Muscle of leg (tissue), 11 donors: ENCODE results near the gene TRIM44. TPM values are rescaled to one million over a fixed set of nuclear protein-coding genes. Genes with fewer than 3 reads are reported as not detected.

ENCODE experiments used
- DNase-seq: peaks from one replicate; pipeline ENCODE4 v3.0.0; 2013
- H3K27ac ChIP-seq: one replicate; pipeline ENCODE4 v1.5.1; 2013; ENCODE audit warnings: mild to moderate bottlenecking, low read length, control low read depth
- H3K27me3 ChIP-seq: one replicate; pipeline ENCODE4 v1.6.1; 2013; ENCODE audit warnings: low read length; ENCODE audit not compliant: control insufficient read depth, insufficient read depth
- H3K36me3 ChIP-seq: one replicate; pipeline ENCODE4 v1.6.1; 2013; ENCODE audit warnings: low read length; ENCODE audit not compliant: control insufficient read depth, insufficient read depth
- H3K4me1 ChIP-seq: one replicate; pipeline ENCODE4 v1.6.1; 2013; ENCODE audit warnings: low read length; ENCODE audit not compliant: control insufficient read depth, insufficient read depth
- H3K4me3 ChIP-seq: one replicate; pipeline ENCODE4 v1.5.1; 2013; ENCODE audit warnings: low read length, control low read depth
- H3K9me3 ChIP-seq: replicated peaks from 2 replicates; pipeline ENCODE4 v1.6.1; 2013; ENCODE audit warnings: low read depth, low read length; ENCODE audit not compliant: control insufficient read depth
- WGBS: methylation state at CpG from one replicate; pipeline ENCODE4 v1.1.5; 2013; ENCODE audit warnings: missing lambda C conversion rate; ENCODE audit not compliant: insufficient coverage; 5-methylcytosine and 5-hydroxymethylcytosine counted together
- polyA plus RNA-seq, 8 donors: library from polyadenylated mRNA; unstranded; fragments of 120-200 nt; gene quantifications; one replicate each; pipeline versions ENCODE4 v1.2.1 to v1.2.3, GENCODE V29; 2013; ENCODE audit warnings: inconsistent platforms in 1 of 8, low replicate concordance in 1 of 8; ENCODE audit not compliant: insufficient read length in 8 of 8, insufficient read depth in 1 of 8
- total RNA-seq: library from RNA; stranded (reverse); fragments of 120-200 nt; gene quantifications from one replicate; pipeline ENCODE4 v1.2.4, GENCODE V29; 2013

Gene TRIM44
- total and polyA plus RNA-seq, 9 donors = 20.0 to 50.2 (median 37.3) TPM

DNA sequence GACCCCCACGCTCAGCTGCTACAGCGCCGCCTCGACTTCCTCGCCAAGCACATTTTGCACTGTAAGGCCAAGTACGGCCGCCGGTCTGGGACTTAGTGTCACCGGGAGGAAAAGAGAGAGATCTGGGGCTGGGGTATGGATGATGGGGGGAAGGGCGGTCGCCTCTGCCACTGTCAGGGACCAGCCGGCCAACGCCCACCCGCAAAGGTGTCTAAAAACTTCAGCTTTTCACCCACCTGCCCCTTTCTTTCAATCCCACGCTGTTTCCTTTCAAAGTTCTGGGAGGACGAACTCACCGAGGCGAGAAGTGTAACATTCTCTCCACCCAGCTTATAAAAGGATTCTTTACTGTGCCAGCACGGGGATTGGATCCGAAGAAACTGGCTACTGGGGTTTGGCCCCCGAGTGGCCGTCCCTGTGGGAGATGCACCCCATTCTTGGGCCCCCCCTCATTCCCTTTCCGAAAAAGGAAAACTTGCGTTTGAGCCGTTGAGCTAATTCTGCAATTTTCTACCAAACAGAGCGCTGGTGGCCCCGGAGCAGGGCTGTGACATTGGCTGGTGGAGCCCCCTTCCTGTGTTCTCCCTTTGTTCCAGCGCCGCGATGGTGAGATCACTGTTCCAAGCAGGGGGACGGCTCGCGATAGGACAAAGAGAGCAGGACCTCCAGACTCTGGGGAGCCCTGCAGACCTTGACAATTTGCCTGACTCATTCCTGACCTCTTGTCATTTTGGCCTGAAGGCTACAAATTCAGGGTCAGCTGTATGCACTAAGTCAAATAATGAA is 42.5 kb upstream of the TRIM44 start:
- Histone ChIP-seq H3K9me3 (no peaks in the 10 kb centered on the region), H3K4me1 (peaks cover 25% of the 10 kb centered on the region), H3K27me3 (peaks cover 24% of the 10 kb centered on the region), H3K36me3 (no peaks in the 10 kb centered on the region), H3K27ac (peak overlapping the region; percentile 72), H3K4me3 (peak overlapping the region; percentile 58)
- WGBS = 2% methylated on average over 31 of the region's 33 CpGs
- DNase-seq = peak; percentile 83

DNA sequence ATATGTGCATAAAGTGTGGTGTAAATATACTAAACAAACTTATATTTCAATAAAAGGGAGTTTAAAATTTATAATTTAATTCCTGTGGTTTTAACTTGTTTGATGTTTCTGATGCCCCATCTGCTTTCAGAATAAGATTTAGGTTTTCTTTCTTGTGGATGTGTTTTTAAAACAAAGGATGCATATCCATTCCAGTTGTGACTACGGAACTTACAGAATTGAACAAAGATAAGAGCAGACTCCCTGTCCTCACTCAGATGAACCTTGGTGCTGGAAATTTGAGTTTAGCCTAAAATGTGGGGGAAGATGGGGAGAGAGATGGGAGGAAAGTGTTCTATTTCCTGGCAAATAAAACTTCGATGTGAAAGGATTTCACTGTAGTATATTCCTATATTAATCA is 41.8 kb upstream of the TRIM44 start:
- H3K27me3 ChIP-seq = peaks cover 24% of the 10 kb centered on the region
- H3K9me3 ChIP-seq = no peaks in the 10 kb centered on the region
- H3K4me3 ChIP-seq = peak overlapping the region; percentile 58
- H3K4me1 ChIP-seq = peaks cover 25% of the 10 kb centered on the region
- no CpG with 5 or more reads among the region's 2 CpGs for WGBS
- H3K36me3 ChIP-seq = no peaks in the 10 kb centered on the region
- no peak overlapping the region for H3K27ac ChIP-seq
- no peak for DNase-seq

DNA sequence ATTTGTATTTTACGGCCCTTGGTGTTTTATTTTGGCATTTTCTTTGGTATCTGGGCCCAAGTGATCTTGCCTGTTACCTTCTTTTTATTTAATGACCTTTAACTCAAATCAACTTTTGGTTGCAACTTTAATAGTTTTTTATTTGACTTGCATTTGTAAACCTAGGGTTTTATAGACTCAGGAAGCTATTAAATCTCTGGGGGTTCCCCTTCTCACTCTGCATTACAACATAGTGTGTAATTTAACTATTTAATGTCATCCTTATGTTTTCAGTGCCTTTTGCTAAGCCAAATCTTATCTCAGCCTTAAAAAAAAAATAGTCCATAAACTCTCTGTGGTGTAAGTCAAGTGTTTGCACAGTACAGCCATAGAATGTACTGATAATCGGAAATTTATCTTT is 41.0 kb upstream of the TRIM44 start:
- Histone ChIP-seq H3K27me3 (peaks cover 24% of the 10 kb centered on the region), H3K4me3 (no peak overlapping the region), H3K36me3 (no peaks in the 10 kb centered on the region), H3K27ac (no peak overlapping the region), H3K4me1 (peaks cover 25% of the 10 kb centered on the region), H3K9me3 (no peaks in the 10 kb centered on the region)
- no peak for DNase-seq
- no CpG with 5 or more reads among the region's 2 CpGs for WGBS

DNA sequence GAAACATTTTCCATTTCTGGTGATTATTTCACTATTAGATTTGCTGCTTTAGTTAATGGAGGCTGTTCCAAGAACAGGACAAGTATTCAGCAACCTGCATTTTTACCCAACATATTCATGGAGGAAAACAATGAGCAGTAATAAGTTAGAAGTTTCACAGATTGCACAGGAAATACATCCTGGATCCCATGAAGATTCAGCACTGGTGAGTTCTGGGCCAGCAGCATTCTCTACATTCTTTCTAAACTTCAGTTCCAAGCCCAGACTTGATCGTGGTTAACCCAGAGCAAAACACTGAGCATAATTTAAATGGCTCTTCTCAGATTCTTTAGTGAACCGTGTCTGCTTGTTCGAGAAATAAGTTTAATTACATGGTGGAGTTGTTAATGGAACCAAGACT is 40.5 kb upstream of the TRIM44 start:
- DNase-seq = peak; percentile 51
- H3K27me3 ChIP-seq = peaks cover 24% of the 10 kb centered on the region

DNA sequence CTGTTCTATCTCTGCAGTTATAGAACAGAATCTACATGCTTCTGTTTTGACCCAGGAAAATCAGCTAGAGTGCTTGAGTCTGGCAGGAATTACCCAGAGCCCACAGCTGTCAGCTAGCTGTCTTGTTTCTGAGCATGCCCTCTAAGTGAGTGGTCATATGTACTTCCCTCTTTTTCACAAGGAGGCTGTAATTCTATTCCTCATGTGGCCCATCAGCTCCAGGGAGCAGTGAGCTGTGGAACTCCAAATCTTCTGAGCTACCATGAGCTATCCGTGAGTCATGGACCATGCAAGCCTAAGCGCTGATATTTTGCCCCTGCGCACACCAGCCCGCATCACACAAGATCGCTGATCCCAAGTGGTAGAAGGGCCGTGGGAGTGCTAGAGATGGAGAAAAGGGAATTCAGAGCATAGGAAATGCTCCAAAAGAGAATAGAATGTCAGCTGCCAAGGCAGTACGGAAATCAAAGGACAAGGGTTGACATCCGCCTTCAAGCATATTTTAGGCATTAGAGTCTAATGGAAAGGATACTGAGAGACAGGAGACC is 38.9 kb upstream of the TRIM44 start:
- peak; percentile 34 for DNase-seq
- peaks cover 21% of the 10 kb centered on the region for H3K4me1 ChIP-seq
- no peak overlapping the region for H3K4me3 ChIP-seq
- H3K36me3 ChIP-seq = no peaks in the 10 kb centered on the region
- no peak overlapping the region for H3K27ac ChIP-seq
- H3K27me3 ChIP-seq = peaks cover 15% of the 10 kb centered on the region
- H3K9me3 ChIP-seq = no peaks in the 10 kb centered on the region
- 86% methylated on average over 7 of the region's 8 CpGs for whole genome bisulfite sequencing

More for the DNA sequence above, 40.5 kb upstream of the TRIM44 start:
- 0% methylated on average over 1 of the region's 3 CpGs for WGBS
- Histone ChIP-seq H3K4me3 (no peak overlapping the region), H3K27ac (no peak overlapping the region), H3K4me1 (peaks cover 25% of the 10 kb centered on the region), H3K36me3 (no peaks in the 10 kb centered on the region), H3K9me3 (no peaks in the 10 kb centered on the region)

DNA sequence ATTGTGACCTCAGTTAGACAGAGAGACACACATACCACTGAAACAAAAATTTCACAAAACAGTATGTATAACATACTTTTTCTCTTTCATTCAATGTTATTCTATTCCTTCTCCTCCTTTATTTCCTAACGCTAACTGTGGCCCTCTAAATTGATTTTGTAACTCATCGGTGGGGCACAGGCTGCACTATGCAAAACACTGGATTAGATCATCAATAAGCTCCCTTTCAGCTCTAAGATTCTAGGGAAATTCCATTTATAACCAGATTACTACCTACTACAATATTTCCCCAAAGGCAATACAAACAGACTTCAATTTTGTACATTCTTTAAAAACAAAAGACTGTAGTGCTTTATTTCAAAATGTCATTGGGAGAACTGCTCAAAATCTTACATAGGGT is 38.3 kb upstream of the TRIM44 start:
- WGBS = 100% methylated on average over 1 of the region's 2 CpGs
- Histone ChIP-seq H3K4me3 (no peak overlapping the region), H3K4me1 (peaks cover 16% of the 10 kb centered on the region), H3K27me3 (peaks cover 14% of the 10 kb centered on the region), H3K36me3 (no peaks in the 10 kb centered on the region), H3K9me3 (no peaks in the 10 kb centered on the region), H3K27ac (no peak overlapping the region)
- DNase-seq = no peak

DNA sequence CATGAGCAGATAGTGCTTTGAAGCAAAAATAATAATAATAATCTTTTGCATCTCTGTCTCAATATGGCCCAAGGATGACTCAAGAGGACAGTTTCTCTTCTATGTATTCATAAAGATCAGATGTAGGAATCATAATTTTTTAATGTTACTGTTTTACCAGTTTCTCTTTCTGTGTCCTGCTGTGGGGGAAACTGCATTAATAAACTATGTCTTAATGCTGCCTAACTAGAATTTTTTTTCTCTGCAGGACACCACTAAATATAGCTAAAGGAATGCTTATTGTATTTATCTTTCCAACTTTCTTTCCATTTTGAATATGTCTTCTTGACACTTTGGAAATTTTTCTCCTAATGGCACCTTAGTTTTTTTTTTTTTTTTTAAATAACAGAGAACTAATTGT is 37.8 kb upstream of the TRIM44 start:
- peaks cover 13% of the 10 kb centered on the region for H3K4me1 ChIP-seq
- H3K27me3 ChIP-seq = peaks cover 9% of the 10 kb centered on the region
- no peak overlapping the region for H3K4me3 ChIP-seq
- H3K9me3 ChIP-seq = no peaks in the 10 kb centered on the region
- no peak overlapping the region for H3K27ac ChIP-seq
- DNase-seq = no peak
- H3K36me3 ChIP-seq = no peaks in the 10 kb centered on the region

DNA sequence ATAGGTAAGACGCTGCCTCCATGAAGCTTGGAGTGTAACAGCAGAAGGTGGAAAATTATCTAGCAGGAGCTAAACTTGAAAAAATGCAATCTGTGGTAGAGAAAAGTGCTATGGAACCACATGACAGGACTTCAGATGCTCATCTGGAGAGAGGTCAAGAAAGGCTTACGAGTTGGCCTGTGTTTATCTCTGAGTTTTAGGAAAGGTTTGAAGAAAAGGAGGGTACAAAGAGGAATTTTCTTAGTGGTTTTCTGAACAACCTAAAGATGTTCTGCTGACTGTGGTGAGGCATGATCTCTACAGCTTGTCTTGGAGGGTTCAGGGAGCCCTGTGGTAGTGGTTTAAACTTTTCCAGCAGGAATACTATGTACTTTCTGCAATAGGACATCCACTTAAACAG is 36.1 kb upstream of the TRIM44 start:
- WGBS = 82% methylated on average over 2 of the region's 2 CpGs
- DNase-seq = no peak
- Histone ChIP-seq H3K4me3 (no peak overlapping the region), H3K9me3 (no peaks in the 10 kb centered on the region), H3K27me3 (no peaks in the 10 kb centered on the region), H3K27ac (no peak overlapping the region), H3K4me1 (peaks cover 6% of the 10 kb centered on the region), H3K36me3 (no peaks in the 10 kb centered on the region)

DNA sequence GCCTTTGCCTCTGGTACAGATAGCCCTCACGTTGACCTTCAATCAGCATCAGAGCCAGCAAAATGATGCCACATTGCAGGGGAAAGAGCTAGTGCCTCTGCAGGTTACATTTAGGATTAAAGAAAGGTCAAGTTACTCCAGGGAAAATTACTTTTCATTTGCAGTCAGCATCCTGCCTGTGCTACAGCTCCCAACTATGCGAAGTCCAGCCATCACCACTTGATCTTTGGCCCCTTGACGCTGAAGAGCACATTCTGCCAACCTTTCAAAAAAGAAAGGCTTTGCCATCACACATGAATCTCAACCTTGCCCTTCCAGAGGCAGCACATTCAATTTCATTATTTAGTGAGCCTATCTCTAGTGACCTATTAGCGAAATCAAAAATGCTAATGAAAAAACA is 33.1 kb upstream of the TRIM44 start:
- 65% methylated on average over 3 of the region's 4 CpGs for WGBS
- H3K27ac ChIP-seq = no peak overlapping the region
- no peaks in the 10 kb centered on the region for H3K27me3 ChIP-seq
- H3K36me3 ChIP-seq = no peaks in the 10 kb centered on the region
- DNase-seq = no peak
- H3K4me1 ChIP-seq = no peaks in the 10 kb centered on the region
- H3K4me3 ChIP-seq = no peak overlapping the region
- H3K9me3 ChIP-seq = no peaks in the 10 kb centered on the region

DNA sequence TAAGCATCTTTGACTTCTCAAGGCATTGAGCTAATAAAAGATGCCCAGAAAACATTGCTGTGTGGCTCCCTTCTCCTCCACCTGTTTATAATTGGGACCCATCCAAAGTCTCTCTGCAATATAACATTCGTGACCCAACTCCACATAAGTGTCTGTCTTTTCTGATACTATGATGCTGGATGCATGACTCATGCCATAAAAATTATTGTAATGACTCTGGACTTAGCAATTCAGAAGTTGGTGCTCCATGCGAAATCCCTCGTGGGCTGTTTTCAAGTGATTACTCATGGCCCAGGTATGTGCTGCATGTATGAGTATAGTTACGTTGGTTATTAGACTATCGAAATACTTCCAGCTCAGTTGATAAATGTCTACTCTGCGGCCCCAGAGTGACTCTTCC is 32.7 kb upstream of the TRIM44 start:
- Histone ChIP-seq H3K27me3 (no peaks in the 10 kb centered on the region), H3K4me3 (no peak overlapping the region), H3K9me3 (no peaks in the 10 kb centered on the region), H3K27ac (no peak overlapping the region), H3K36me3 (no peaks in the 10 kb centered on the region), H3K4me1 (no peaks in the 10 kb centered on the region)
- DNase-seq = peak; percentile 36
- WGBS = 67% methylated on average over 1 of the region's 6 CpGs
